Measurements from ENCODE around the gene PDE5A. TPM values are rescaled to one million over a fixed set of nuclear protein-coding genes. Genes with fewer than 3 reads are reported as not detected.

PDE5A gene
- total RNA-seq, 1 experiment from 2014 or later: 5.0 TPM

- ChIA-PET RAD21 (ENCODE audit: low non-redundant PET in 1 of 2, low total read pairs in 2 of 2, uncharacterized antibody in 2 of 2, unreplicated experiment in 2 of 2) (no interaction called here), POLR2A (no interaction called here), CTCF (no interaction called here)
- H3K27ac ChIP-seq (ENCODE audit: low read depth, low read length): no peak overlapping the region
- no peaks in the 10 kb centered on the region for H3K79me2 ChIP-seq (ENCODE audit: insufficient read depth, low read length)
- no peaks in the 10 kb centered on the region for H4K20me1 ChIP-seq (ENCODE audit: insufficient read depth)
- no peaks in the 10 kb centered on the region for H3K4me1 ChIP-seq (ENCODE audit: control insufficient read depth in 1 of 2, insufficient read depth in 2 of 2, low read length in 2 of 2)
- intact Hi-C loops (cut with micrococcal nuclease): no loop called here
- no peak overlapping the region for H3K4me3 ChIP-seq (replicated peaks in 1 of 2; ENCODE audit: low read depth in 1 of 2, low read length in 2 of 2)
- no peaks in the 10 kb centered on the region for H3K9me3 ChIP-seq (ENCODE audit: control insufficient read depth in 1 of 2, insufficient read depth in 1 of 2, low read depth in 1 of 2, low read length in 2 of 2)
- no peaks in the 10 kb centered on the region for H3K27me3 ChIP-seq (ENCODE audit: insufficient read depth, low read length)
- H3K36me3 ChIP-seq (ENCODE audit: control insufficient read depth in 1 of 2, insufficient read depth in 2 of 2, low read length in 2 of 2): no peaks in the 10 kb centered on the region
- no peak overlapping the region for H3K9ac ChIP-seq (ENCODE audit: low read length)
- H3K4me2 ChIP-seq (ENCODE audit: low read length): no peak overlapping the region
- no TSS peak for BruUV-seq (replicated peaks)
- ATAC-seq (no peak), DNase-seq (ENCODE audit: low read depth, low spot score) (no peak)
- TF ChIP-seq CBX3 (IDR thresholded peaks at IDR 0.05; ENCODE audit: low read depth) (no peak), SRF (IDR thresholded peaks at IDR 0.05; ENCODE audit: low read depth) (no peak), SP1 (IDR thresholded peaks at IDR 0.05; ENCODE audit: low read depth) (no peak), FOSL1 (IDR thresholded peaks at IDR 0.05; ENCODE audit: low read depth) (no peak), EZH2phosphoT487 (IDR thresholded peaks at IDR 0.05; ENCODE audit: borderline replicate concordance) (no peak), RAD21 (IDR thresholded peaks at IDR 0.05; ENCODE audit: low read depth) (no peak), POLR2AphosphoS5 (IDR thresholded peaks at IDR 0.05; ENCODE audit: low read depth, low read length) (no peak), ZNF274 (IDR thresholded peaks at IDR 0.05; ENCODE audit: low read depth, low read length) (no peak), CEBPB (IDR thresholded peaks at IDR 0.05; ENCODE audit: low read depth) (no peak), EZH2 (IDR thresholded peaks at IDR 0.05) (no peak), MAX (IDR thresholded peaks at IDR 0.05) (no peak), ELF1 (IDR thresholded peaks at IDR 0.05; ENCODE audit: borderline replicate concordance, low read depth) (no peak), EGR1 (IDR thresholded peaks at IDR 0.05; ENCODE audit: low read depth) (no peak), TCF7L2 (IDR thresholded peaks at IDR 0.05; ENCODE audit: borderline replicate concordance, extremely low read depth, insufficient read depth, insufficient read length) (no peak), YY1 (IDR thresholded peaks at IDR 0.05; ENCODE audit: extremely low read depth, insufficient replicate concordance, low read depth, low read length) (no peak)
- H2AFZ ChIP-seq (ENCODE audit: low read depth, low read length, poor library complexity, severe bottlenecking): no peak overlapping the region
- no peaks in the 10 kb centered on the region for H3K9me2 ChIP-seq (ENCODE audit: insufficient read depth)
These were observed 58.2 kb downstream of the PDE5A start for GRCh38 chr4:119570401-119570800.
